Heart right ventricle (tissue), 16 donors: Measurements from ENCODE around the gene UBE2D2. TPM values are rescaled to one million over a fixed set of nuclear protein-coding genes. Genes with fewer than 3 reads are reported as not detected.

Source experiments
- ATAC-seq, 8 donors: fragments of 200-7000 bp; cut with Tn5 transposase; one replicate each; pipeline ENCODE4 v1.9.1; 2020; ENCODE audit warnings: mild to moderate bottlenecking in 8 of 8, moderate library complexity in 8 of 8, moderate number of reproducible peaks in 1 of 8
- DNase-seq, 2 donors: peaks; one replicate each; pipeline ENCODE4 v3.0.0-alpha.2; 2020
- H3K27ac ChIP-seq, 10 donors: fragments of 200-600 bp; sonication (generic) in 2 of 10; one replicate each; pipeline versions ENCODE4 v1.5.0 to v1.8.0; 2020 to 2022; ENCODE audit warnings: mild to moderate bottlenecking in 3 of 10
- H3K27me3 ChIP-seq, 7 donors: fragments of 200-600 bp; one replicate each; pipeline ENCODE4 v1.8.0; 2021 to 2022; ENCODE audit warnings: mild to moderate bottlenecking in 2 of 7
- H3K36me3 ChIP-seq, 9 donors: fragments of 200-600 bp; sonication (generic) in 1 of 9; one replicate each; pipeline versions ENCODE4 v1.5.0 to v1.8.0; 2020 to 2022; ENCODE audit warnings: mild to moderate bottlenecking in 2 of 9
- H3K4me1 ChIP-seq, 9 donors: fragments of 200-600 bp; sonication (generic) in 1 of 9; one replicate each; pipeline versions ENCODE4 v1.5.0 to v1.8.0; 2020 to 2022; ENCODE audit warnings: mild to moderate bottlenecking in 4 of 9
- H3K4me3 ChIP-seq, 10 donors: fragments of 200-600 bp; sonication (generic) in 2 of 10; one replicate each; pipeline versions ENCODE4 v1.5.0 to v1.8.0; 2020 to 2022; ENCODE audit warnings: mild to moderate bottlenecking in 7 of 10, moderate library complexity in 2 of 10
- H3K9me3 ChIP-seq, 11 donors: fragments of 200-600 bp in 10 of 11; sonication (generic) in 2 of 11; one replicate each; pipeline versions ENCODE4 v1.5.0 to v1.8.0; 2013 to 2022; ENCODE audit warnings: mild to moderate bottlenecking in 2 of 11, control low read depth in 1 of 11, moderate library complexity in 1 of 11
- WGBS, 2 donors: extraction: QIAGEN DNeasy Blood & Tissue Kit; methylation state at CpG; one replicate each; pipeline ENCODE4 v1.1.7; 2013; ENCODE audit warnings: inconsistent platforms in 1 of 2; 5-methylcytosine and 5-hydroxymethylcytosine counted together
- intact Hi-C, 10 donors: fragments of 100-400 bp; cut with DNase I; formaldehyde crosslinking; loops; one replicate each; pipeline versions ENCODE4 v1.11.1 to v1.14.2; 2022
- polyA plus RNA-seq, 2 donors: library from polyadenylated mRNA; stranded (reverse); fragments of 200-250 nt; gene quantifications; one replicate each; pipeline ENCODE4 v1.2.3, GENCODE V29; 2013
- total RNA-seq, 10 donors: library from RNA; stranded (reverse); fragmentation: NEBNext Ultra II Directional in 3 of 10; extraction: Animal tissue kit (Norgen Biotek cat#: 25700) in 3 of 10; gene quantifications; one replicate each; pipeline versions ENCODE4 v1.2.1 to v1.2.4, GENCODE V29; 2021 to 2023
- TF ChIP-seq, protein P1 (sequence below), 9 donors: fragments of 200-600 bp; sonication (generic) in 2 of 9; IDR thresholded peaks; one replicate each; pipeline versions ENCODE4 v1.5.0 to v1.8.0; 2021 to 2022; ENCODE audit warnings: antibody characterized with exemption in 9 of 9, mild to moderate bottlenecking in 5 of 9, moderate library complexity in 1 of 9
- donor health status: Arrhythmogenic right ventricular cardiomyopathy.
- donor health status: ischemic (EF 13 %, LVEDD 7.1; RV severe dilation, severe dysfunction).
- donor health status: healthy with polysubstance abuse.
- donor health status: DM: no; HTN: yes; CAD: no.
- donor health status: DM: no; HTN: no; CAD: no.
- donor health status: ischemic (EF 25% LVEDD 6.9; RV normal size, moderate dysfunction).
- donor health status: ischemic (EF 25% LVEDD 5.7; RV mildly dilated, moderate dysfunction).
- donor health status: healthy.
- donor health status: DM: yes; HTN: yes; CAD: no.
- donor health status: Ischemic cardiomyopathy.
- donor health status: ischemic (EF 35%, LVEDD 5.7; RV mildly dilated, moderate dysfunction).
- donor health status: nonischemic (EF 11% LVEDD 7.7; RV severe dilation, severe dysfunction).
- donor health status: DM: yes; HTN: yes; CAD: no.
- donor health status: PGD.
- donor health status: ischemic (EF 29% LVEDD 5.4; RV normal size, mild dysfunction).
- donor health status: nonischemic (EF 23%, LVEDD 6.1; RV moderate dilation, normal function).

Gene UBE2D2
- total and polyA plus RNA-seq, 12 donors: 59.3 to 162 (median 139) TPM

DNA sequence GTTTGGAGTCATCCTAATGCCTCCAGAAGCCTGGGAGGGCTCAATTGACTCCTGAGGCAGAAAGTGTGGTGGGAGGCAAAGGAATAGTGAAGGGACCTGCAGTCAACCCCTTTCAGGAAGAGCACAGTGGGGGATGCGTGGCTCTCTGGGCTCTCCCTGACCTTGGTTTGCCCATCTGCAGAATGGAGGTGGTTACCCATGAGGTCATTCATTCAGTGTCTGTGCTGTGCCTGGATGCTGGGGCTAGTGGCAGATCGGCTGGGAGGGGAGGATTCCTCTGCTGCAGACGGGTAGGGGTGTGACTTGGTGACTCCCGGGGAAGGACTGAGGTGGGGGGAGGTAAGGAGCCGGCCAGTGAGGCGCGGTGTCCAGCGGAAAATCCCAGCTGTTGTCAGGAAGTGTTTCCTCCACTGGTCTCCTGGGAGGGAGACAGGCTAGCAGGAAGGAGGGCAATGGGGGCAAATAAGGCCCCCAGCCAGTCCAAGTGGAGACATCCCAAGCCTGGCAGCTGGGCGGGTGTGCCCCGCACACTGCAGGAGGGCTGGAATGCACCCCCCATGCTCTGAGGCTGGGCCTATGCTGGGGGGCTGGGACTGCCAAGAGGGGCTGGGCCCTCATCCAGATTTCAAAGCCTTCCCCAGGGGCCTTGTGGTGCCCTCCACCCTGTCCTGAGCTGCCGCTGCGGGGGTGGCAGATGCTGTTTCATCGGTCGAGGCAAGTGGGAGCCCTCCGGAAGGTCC lies 98.0 kb downstream of the UBE2D2 start:
- Histone ChIP-seq H3K27me3 (no peaks in the 10 kb centered on the region), H3K4me1 (peaks cover 69 to 100% (median 87%) of the 10 kb centered on the region in 9 donors), H3K9me3 (no peaks in the 10 kb centered on the region), H3K27ac (peak overlapping the region; percentile 86 to 97 (median 92)), H3K36me3 (no peaks in the 10 kb centered on the region), H3K4me3 (peak overlapping the region in 9 of 10 donors; percentile 13 to 49 (median 37))
- DNase-seq (peak; percentile 66 to 84), ATAC-seq (peak; percentile 2 to 55 (median 29))
- intact Hi-C loops: loop anchor here in 1 of 10 donors (5.0 kb wide), 1 partner anchor 38 kb away; no protein-coding TSS in a partner anchor
- WGBS, 2 donors: 6 to 9% methylated on average over 15 of the region's 15 CpGs
- TF ChIP-seq, protein P1, sequence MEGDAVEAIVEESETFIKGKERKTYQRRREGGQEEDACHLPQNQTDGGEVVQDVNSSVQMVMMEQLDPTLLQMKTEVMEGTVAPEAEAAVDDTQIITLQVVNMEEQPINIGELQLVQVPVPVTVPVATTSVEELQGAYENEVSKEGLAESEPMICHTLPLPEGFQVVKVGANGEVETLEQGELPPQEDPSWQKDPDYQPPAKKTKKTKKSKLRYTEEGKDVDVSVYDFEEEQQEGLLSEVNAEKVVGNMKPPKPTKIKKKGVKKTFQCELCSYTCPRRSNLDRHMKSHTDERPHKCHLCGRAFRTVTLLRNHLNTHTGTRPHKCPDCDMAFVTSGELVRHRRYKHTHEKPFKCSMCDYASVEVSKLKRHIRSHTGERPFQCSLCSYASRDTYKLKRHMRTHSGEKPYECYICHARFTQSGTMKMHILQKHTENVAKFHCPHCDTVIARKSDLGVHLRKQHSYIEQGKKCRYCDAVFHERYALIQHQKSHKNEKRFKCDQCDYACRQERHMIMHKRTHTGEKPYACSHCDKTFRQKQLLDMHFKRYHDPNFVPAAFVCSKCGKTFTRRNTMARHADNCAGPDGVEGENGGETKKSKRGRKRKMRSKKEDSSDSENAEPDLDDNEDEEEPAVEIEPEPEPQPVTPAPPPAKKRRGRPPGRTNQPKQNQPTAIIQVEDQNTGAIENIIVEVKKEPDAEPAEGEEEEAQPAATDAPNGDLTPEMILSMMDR (IDR thresholded peaks at IDR 0.05): no peak

DNA sequence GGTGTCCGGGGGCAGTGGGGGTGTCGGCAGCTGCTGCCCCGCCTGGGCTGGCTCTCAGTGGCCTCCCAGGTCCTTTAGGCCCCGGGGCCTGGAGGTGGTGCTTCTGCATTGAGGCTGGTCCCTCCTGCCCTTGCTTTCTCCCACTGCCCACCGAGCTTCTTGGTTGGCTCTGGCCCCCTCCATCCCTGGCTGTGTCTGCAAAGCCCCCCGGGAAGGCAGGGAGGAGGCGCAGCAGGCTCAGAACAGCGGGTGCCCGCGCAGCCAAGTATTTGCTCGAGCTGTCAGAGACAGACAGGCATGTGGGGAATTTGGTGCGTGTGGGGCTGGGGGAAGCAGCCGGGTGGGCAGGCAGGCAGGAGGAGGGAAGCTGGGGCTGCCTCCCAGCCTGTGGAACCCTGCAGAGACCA lies 98.6 kb downstream of the UBE2D2 start:
- no peaks in the 10 kb centered on the region for H3K27me3 ChIP-seq
- ATAC-seq (peak in 3 of 8 donors; percentile 1 to 7 (median 3)), DNase-seq (no peak)
- no peaks in the 10 kb centered on the region for H3K36me3 ChIP-seq
- peaks cover 63 to 100% (median 87%) of the 10 kb centered on the region in 9 donors for H3K4me1 ChIP-seq
- H3K27ac ChIP-seq: peak overlapping the region; percentile 86 to 97 (median 92)
- intact Hi-C loops: loop anchor here in 1 of 10 donors (5.0 kb wide), 1 partner anchor 38 kb away; no protein-coding TSS in a partner anchor
- 6 to 11% methylated on average over 10 to 13 of the region's 13 CpGs for WGBS, 2 donors
- TF ChIP-seq, protein P1 (IDR thresholded peaks at IDR 0.05): no peak
- H3K9me3 ChIP-seq: no peaks in the 10 kb centered on the region
- H3K4me3 ChIP-seq: peak overlapping the region in 9 of 10 donors; percentile 13 to 49 (median 37)

DNA sequence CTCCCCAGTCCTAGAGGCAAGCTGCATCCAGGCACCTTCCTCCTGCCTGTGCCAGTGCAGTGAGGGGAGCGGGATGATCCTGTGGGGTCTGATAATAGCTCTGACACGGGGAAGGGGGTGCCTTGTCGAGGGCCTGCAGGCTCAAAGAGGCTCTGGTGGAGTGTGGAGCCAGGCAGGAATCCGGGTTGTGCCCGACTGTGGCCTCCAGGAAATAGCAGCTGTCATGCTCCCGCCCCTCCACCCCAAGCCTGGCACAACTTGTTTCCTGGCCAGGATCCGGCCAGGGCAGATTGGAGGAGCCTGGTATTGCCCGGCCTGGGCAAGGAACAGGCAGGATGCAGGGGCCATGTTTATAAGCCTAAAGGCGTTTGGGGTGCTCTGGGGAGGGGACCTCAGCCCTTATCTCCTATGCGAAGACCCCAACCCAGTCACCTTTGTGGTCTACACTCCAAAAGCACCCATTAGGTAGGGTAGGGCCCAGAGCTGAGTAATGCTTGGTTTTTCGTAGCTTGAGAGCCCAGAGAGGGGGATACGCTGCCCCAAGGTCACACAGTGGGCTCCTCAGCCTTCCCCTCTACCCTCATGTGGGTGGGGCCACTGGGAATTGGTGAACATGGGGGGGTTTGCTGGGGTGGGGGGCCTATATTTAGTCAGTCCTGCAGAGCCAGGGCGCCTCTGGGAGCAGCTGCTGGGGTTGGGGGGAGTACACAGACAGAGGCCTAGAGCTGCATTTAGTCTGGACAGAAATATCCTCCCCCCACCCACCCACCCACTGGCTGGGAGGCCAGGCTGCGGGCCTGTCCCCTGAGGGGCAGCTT lies 99.2 kb downstream of the UBE2D2 start:
- H3K9me3 ChIP-seq: no peaks in the 10 kb centered on the region
- peaks cover 56 to 100% (median 87%) of the 10 kb centered on the region in 9 donors for H3K4me1 ChIP-seq
- ATAC-seq: peak; percentile 41 to 74 (median 60)
- H3K4me3 ChIP-seq: peak overlapping the region in 9 of 10 donors; percentile 13 to 49 (median 37)
- DNase-seq: peak; percentile 78
- H3K27me3 ChIP-seq: no peaks in the 10 kb centered on the region
- no peaks in the 10 kb centered on the region for H3K36me3 ChIP-seq
- H3K27ac ChIP-seq: peak overlapping the region; percentile 86 to 97 (median 92)
- TF ChIP-seq, protein P1 (IDR thresholded peaks at IDR 0.05): no peak
- WGBS, 2 donors: 34 to 37% methylated on average over 14 of the region's 14 CpGs
- intact Hi-C loops: no loop called here
